Kidney (tissue), 14 donors: ENCODE results near the gene FAM83B. TPM values are rescaled to one million over a fixed set of nuclear protein-coding genes. Genes with fewer than 3 reads are reported as not detected.

Experiments
- DNase-seq, 5 donors: peaks; one replicate each; pipeline ENCODE4 v3.0.0-alpha.2; 2013 to 2020
- FAIRE-seq: peaks from 2 replicates; lab custom pipeline; 2012; peaks lifted over from hg19 to GRCh38; lab: Jason Lieb, UNC
- H3K27ac ChIP-seq, 2 donors: one replicate each; pipeline ENCODE4 v1.7.0; 2013; ENCODE audit warnings: low read depth in 2 of 2, low read length in 2 of 2, inconsistent platforms in 1 of 2
- H3K27me3 ChIP-seq: one replicate; pipeline ENCODE4 v1.7.1; 2013; ENCODE audit warnings: low read length, inconsistent platforms; ENCODE audit not compliant: control insufficient read depth, insufficient read depth
- H3K36me3 ChIP-seq, 3 donors: one replicate each; pipeline versions ENCODE4 v1.7.0 to v1.7.1; 2013; ENCODE audit warnings: low read length in 3 of 3, control low read depth in 1 of 3, inconsistent platforms in 1 of 3; ENCODE audit not compliant: insufficient read depth in 3 of 3, control insufficient read depth in 2 of 3
- H3K4me1 ChIP-seq, 3 donors: one replicate each; pipeline versions ENCODE4 v1.7.0 to v1.7.1; 2013; ENCODE audit warnings: low read length in 3 of 3, inconsistent platforms in 1 of 3, low read depth in 1 of 3; ENCODE audit not compliant: control insufficient read depth in 2 of 3, insufficient read depth in 2 of 3
- H3K4me3 ChIP-seq, 3 donors: one replicate each; pipeline versions ENCODE4 v1.7.0 to v1.8.1; 2013; ENCODE audit warnings: low read length in 3 of 3, control low read depth in 1 of 3, inconsistent platforms in 1 of 3
- H3K9ac ChIP-seq, 3 donors: one replicate each; pipeline versions ENCODE4 v1.7.0 to v1.7.1; 2013; ENCODE audit warnings: low read length in 3 of 3, control low read depth in 1 of 3, inconsistent platforms in 1 of 3
- H3K9me3 ChIP-seq, 3 donors: one replicate each; pipeline versions ENCODE4 v1.7.0 to v1.7.1; 2013; ENCODE audit warnings: low read length in 3 of 3, control low read depth in 1 of 3, inconsistent platforms in 1 of 3; ENCODE audit not compliant: control insufficient read depth in 2 of 3, insufficient read depth in 1 of 3
- CTCF ChIP-seq: IDR thresholded peaks from 3 replicates; pipeline ENCODE4 v1.5.1; 2012; ENCODE audit warnings: mild to moderate bottlenecking, moderate library complexity, borderline replicate concordance; ENCODE audit not compliant: insufficient read depth; ENCODE audit errors: extremely low read depth
- intact Hi-C: fragments of 100-400 bp; cut with DNase I; formaldehyde crosslinking; loops from one replicate; pipeline ENCODE4 v1.11.1; 2022
- polyA plus RNA-seq: library from polyadenylated mRNA; stranded (reverse); fragments of 350-450 nt; fragmentation: Illumina TruSeq; extraction: RNeasy Lipid Tissue Mini Kit (QIAGEN cat#74804); gene quantifications from one replicate; pipeline ENCODE4 v1.2.3, GENCODE V29; 2014; ENCODE audit warnings: low read depth, low replicate concordance; ENCODE audit not compliant: insufficient read depth
- total RNA-seq: library from RNA; stranded (reverse); fragmentation: NEBNext Ultra II Directional; extraction: Animal tissue kit (Norgen Biotek cat#: 25700); gene quantifications from one replicate; pipeline ENCODE4 v1.2.1, GENCODE V29; 2021
- donor health status: control.
- donor health status: control.
- donor health status: control.
- donor health status: control.
- donor health status: control.
- donor health status: DM: yes; HTN: yes; CAD: no.
- donor health status: Normal renal cell carcinoma (clear cell type).

Gene FAM83B
- total and polyA plus RNA-seq, 2 donors from 2014 or later, result 0.77 to 12.7 TPM

GRCh38 chr6:54909184-54909583 lies 62.6 kb downstream of the FAM83B start:
- no peaks in the 10 kb centered on the region for H3K4me1 ChIP-seq
- no peak overlapping the region for H3K27ac ChIP-seq
- H3K9ac ChIP-seq, result no peak overlapping the region
- H3K9me3 ChIP-seq, result peaks cover 0 to 3% (median 0%) of the 10 kb centered on the region in 3 donors
- FAIRE-seq (peak; percentile 23), DNase-seq (no peak)
- H3K36me3 ChIP-seq, result no peaks in the 10 kb centered on the region
- H3K27me3 ChIP-seq, result no peaks in the 10 kb centered on the region
- intact Hi-C loops, result no loop called here
- H3K4me3 ChIP-seq, result no peak overlapping the region
- TF ChIP-seq CTCF, result no peak

GRCh38 chr6:54910431-54910884 lies 63.9 kb downstream of the FAM83B start:
- FAIRE-seq, result no peak
- no peak overlapping the region for H3K4me3 ChIP-seq
- no peak for TF ChIP-seq CTCF

GRCh38 chr6:54910921-54911320 lies 64.3 kb downstream of the FAM83B start:
- H3K4me3 ChIP-seq, result no peak overlapping the region
- no peak overlapping the region for H3K9ac ChIP-seq
- H3K36me3 ChIP-seq, result no peaks in the 10 kb centered on the region
- TF ChIP-seq CTCF, result no peak
- intact Hi-C loops, result no loop called here
- DNase-seq (no peak), FAIRE-seq (no peak)
- peaks cover 0 to 3% (median 0%) of the 10 kb centered on the region in 3 donors for H3K9me3 ChIP-seq
- no peaks in the 10 kb centered on the region for H3K4me1 ChIP-seq
- no peak overlapping the region for H3K27ac ChIP-seq
- H3K27me3 ChIP-seq, result no peaks in the 10 kb centered on the region

More at GRCh38 chr6:54910431-54910884, 63.9 kb downstream of the FAM83B start:
- Histone ChIP-seq H3K9ac (no peak overlapping the region), H3K27ac (no peak overlapping the region), H3K36me3 (no peaks in the 10 kb centered on the region), H3K4me1 (no peaks in the 10 kb centered on the region), H3K27me3 (no peaks in the 10 kb centered on the region), H3K9me3 (peaks cover 0 to 3% (median 0%) of the 10 kb centered on the region in 3 donors)
- peak in 1 of 5 donors; percentile 5 for DNase-seq
- intact Hi-C loops, result no loop called here

- no peaks in the 10 kb centered on the region for H3K36me3 ChIP-seq
- H3K27me3 ChIP-seq, result no peaks in the 10 kb centered on the region
- peaks cover 0 to 3% (median 0%) of the 10 kb centered on the region in 3 donors for H3K9me3 ChIP-seq
- DNase-seq, result no peak
- H3K4me3 ChIP-seq, result no peak overlapping the region
- no peak for FAIRE-seq
- no peaks in the 10 kb centered on the region for H3K4me1 ChIP-seq
- no peak overlapping the region for H3K27ac ChIP-seq
- no peak overlapping the region for H3K9ac ChIP-seq
- intact Hi-C loops, result no loop called here
- TF ChIP-seq CTCF, result no peak
Observed at GRCh38 chr6:54913211-54913610, 66.6 kb downstream of the FAM83B start.
